ENCODE results near the gene ZNF787.

GRCh38 chr19:56149656-56150038 lies 28.6 kb upstream of the ZNF787 start:
- TF ChIP-seq POLR2A (IDR thresholded peaks at IDR 0.05; ENCODE audit: low read length), result no peak
- TF ChIP-seq GATA1 (IDR thresholded peaks at IDR 0.05; ENCODE audit: low read depth, low read length), result no peak

Data from erythroblast (primary cell).